GM12865 (cell line): ENCODE measurements around the gene CTNNA1.

Source experiments
- DNase-seq: peaks from one replicate; pipeline ENCODE4 v3.0.0; 2010; ENCODE audit warnings: low read depth
- H3K4me3 ChIP-seq: 2 replicates; pipeline ENCODE4 v1.5.1; 2011; ENCODE audit warnings: mild to moderate bottlenecking, low read depth, low read length, control low read depth
- CTCF ChIP-seq: IDR thresholded peaks from 2 replicates; pipeline ENCODE4 v1.5.1; 2011; ENCODE audit warnings: low read length, control low read depth, low read depth, inconsistent platforms; ENCODE audit not compliant: insufficient read depth; ENCODE audit errors: missing control alignments

The CTNNA1 gene

GRCh38 chr5:138903130-138903775 lies 150.0 kb downstream of the CTNNA1 start:
- no peak for TF ChIP-seq CTCF
- no peak for DNase-seq
- no peak overlapping the region for H3K4me3 ChIP-seq

DNA sequence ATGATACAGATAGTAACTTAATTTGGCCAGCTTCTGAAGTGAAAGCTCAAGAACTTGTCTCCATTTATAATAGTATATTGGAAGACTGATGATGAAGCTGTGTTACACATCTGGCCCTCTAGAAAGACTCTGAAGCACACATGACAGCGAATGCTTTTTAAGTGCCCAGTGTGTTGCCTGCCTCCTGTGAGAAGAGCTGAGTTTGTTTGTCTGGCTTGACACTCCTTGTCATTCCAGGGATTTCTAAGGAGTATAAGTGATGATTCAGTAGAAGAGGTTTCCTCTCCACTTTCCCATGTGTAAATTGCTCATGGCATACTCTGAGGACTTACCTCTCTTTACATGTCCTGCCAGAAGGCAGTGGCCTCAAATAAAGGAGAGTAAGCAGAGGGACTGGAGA lies 152.3 kb downstream of the CTNNA1 start:
- no peak for DNase-seq
- no peak for TF ChIP-seq CTCF
- no peak overlapping the region for H3K4me3 ChIP-seq

DNA sequence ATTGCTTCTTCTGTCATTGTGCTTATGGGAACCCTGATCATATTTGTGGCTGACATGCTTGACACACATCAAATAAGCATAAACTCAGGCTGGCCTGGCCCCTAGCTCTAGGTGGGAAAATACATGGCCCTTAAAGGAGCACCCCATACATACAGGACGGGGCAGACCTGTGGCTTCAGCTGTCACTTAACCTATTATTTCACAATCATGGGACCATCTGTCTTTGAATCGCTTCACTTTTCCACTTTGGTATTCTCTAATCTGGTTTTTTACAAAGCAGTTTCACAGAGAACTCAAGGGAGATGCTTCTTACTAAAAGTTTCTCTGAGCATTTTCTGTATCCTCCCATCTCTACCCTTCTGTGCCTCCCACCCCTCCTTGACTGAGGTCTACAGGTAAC lies 156.5 kb downstream of the CTNNA1 start:
- DNase-seq = no peak
- TF ChIP-seq CTCF = no peak
- no peak overlapping the region for H3K4me3 ChIP-seq

DNA sequence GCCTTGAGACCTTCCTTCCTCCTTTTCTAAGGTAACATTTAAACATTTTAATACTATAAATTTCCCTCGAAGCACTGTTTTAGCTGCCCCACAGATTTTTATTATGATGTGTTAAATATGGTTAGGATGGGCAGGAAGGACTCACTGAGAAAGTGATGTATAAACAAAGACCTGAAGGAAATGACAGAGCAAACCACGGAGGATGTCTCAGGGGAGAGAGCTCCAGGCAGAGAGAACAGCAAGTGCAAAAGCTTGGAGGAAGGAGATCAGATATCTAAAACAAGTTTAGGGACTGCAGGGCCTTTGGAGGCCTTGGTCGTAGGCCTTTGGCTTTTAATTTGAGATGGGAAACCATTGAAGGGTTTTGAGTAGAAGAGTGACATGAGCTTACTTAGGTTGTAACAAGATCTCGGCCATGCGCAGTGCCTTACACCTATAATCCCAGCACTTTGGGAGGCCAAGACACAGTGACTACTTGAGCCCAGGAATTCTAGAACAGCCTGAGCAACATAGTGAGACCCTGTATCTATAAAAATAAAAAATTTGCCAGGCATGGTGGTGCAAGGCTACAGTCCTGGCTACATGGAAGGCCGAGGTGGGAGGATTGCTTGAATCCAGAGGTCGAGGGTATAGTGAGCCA lies 157.4 kb downstream of the CTNNA1 start:
- DNase-seq = no peak
- H3K4me3 ChIP-seq = no peak overlapping the region
- no peak for TF ChIP-seq CTCF

DNA sequence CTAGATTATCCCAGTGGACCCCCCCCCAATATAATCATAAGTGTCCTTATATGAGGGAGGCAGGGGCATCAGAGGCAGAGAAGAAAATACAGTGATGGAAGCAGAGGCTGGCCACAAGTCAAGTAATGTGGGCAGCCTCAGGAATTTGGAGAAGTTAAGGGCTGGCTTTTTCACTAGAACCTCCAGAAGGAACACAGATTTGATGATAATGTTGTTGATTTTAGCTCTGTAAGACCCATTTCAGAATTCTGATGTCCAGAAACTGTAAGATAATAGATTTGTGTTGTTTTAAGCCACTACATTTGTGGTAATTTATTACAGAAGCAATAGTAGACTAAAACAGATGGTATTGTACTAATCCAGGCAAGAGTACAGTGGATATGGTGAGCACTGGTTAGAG lies 158.2 kb downstream of the CTNNA1 start:
- no peak for TF ChIP-seq CTCF
- DNase-seq = no peak

GRCh38 chr5:138912093-138912492 lies 158.9 kb downstream of the CTNNA1 start:
- DNase-seq = no peak
- TF ChIP-seq CTCF = no peak
- no peak overlapping the region for H3K4me3 ChIP-seq

More for the DNA sequence above, 158.2 kb downstream of the CTNNA1 start:
- H3K4me3 ChIP-seq = no peak overlapping the region

DNA sequence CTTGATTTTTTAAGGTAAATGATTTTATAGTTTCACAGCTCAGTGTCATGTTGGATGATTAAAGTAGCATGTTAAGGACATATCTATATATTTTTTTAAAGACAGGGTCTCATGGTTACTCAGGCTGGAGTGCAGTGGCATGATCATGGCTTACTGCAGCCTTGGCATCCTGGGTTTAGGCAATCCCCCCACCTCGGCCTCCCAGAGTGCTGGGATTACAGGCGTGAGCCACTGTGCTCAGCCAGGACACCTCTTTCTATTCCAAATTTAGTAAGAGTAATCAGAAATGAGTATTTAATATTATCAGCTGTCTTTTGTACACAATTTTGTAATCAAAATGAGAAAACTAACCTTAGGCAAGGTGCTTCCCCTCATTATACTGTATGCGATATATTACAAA lies 160.5 kb downstream of the CTNNA1 start:
- TF ChIP-seq CTCF = no peak
- no peak overlapping the region for H3K4me3 ChIP-seq
- no peak for DNase-seq
